Measurements from ENCODE around the gene PLEKHG7. TPM values are rescaled to one million over a fixed set of nuclear protein-coding genes. Genes with fewer than 3 reads are reported as not detected.

Gene PLEKHG7
- total RNA-seq, 1 donor from 2014 or later = not detected

GRCh38 chr12:92719674-92720073, 16.9 kb downstream of the PLEKHG7 start:
- TF ChIP-seq CTCF (IDR thresholded peaks at IDR 0.05) = no peak
- H3K4me3 Mint-ChIP-seq (ENCODE audit: unreplicated experiment) = no peak overlapping the region
- H3K27ac Mint-ChIP-seq (ENCODE audit: unreplicated experiment) = no peak overlapping the region
- peaks cover 2% of the 10 kb centered on the region for H3K36me3 Mint-ChIP-seq (ENCODE audit: low read depth)
- DNase-seq (ENCODE audit: low spot score) = no peak
- H3K9me3 Mint-ChIP-seq (ENCODE audit: low read depth) = peaks cover 7% of the 10 kb centered on the region
- H3K4me1 Mint-ChIP-seq (ENCODE audit: low read depth) = peaks cover 6% of the 10 kb centered on the region
- H3K27me3 Mint-ChIP-seq (ENCODE audit: low read depth) = no peaks in the 10 kb centered on the region

DNA sequence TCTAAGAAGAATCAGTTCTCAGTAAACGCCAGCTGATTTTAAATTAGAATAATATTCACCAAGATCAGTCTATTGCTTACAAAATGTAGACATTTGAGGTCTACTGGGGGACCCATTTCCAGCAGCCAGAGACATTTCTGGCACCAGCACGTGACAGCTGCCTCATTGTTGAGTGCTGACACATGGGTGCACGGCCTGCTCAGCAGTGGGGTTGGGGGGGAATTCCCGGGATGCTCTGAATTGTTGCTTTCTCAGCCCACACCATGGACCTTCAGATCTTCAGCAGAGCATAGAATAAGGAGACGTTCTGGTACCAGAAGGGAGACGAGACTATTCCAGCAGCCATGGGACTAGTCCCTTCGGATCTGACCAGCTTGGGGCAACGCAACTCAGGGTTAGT, 18.3 kb downstream of the PLEKHG7 start:
- no peak for DNase-seq (ENCODE audit: low spot score)
- H3K27ac Mint-ChIP-seq (ENCODE audit: unreplicated experiment) = peak overlapping the region; percentile 25
- peaks cover 6% of the 10 kb centered on the region for H3K4me1 Mint-ChIP-seq (ENCODE audit: low read depth)
- no peak for TF ChIP-seq CTCF (IDR thresholded peaks at IDR 0.05)
- H3K4me3 Mint-ChIP-seq (ENCODE audit: unreplicated experiment) = no peak overlapping the region
- H3K27me3 Mint-ChIP-seq (ENCODE audit: low read depth) = no peaks in the 10 kb centered on the region
- peaks cover 3% of the 10 kb centered on the region for H3K36me3 Mint-ChIP-seq (ENCODE audit: low read depth)
- peaks cover 13% of the 10 kb centered on the region for H3K9me3 Mint-ChIP-seq (ENCODE audit: low read depth)

- H3K27me3 Mint-ChIP-seq (ENCODE audit: low read depth) = no peaks in the 10 kb centered on the region
- H3K4me1 Mint-ChIP-seq (ENCODE audit: low read depth) = peaks cover 6% of the 10 kb centered on the region
- H3K27ac Mint-ChIP-seq (ENCODE audit: unreplicated experiment) = no peak overlapping the region
- peaks cover 13% of the 10 kb centered on the region for H3K9me3 Mint-ChIP-seq (ENCODE audit: low read depth)
- H3K36me3 Mint-ChIP-seq (ENCODE audit: low read depth) = peaks cover 3% of the 10 kb centered on the region
- TF ChIP-seq CTCF (IDR thresholded peaks at IDR 0.05) = no peak
- H3K4me3 Mint-ChIP-seq (ENCODE audit: unreplicated experiment) = no peak overlapping the region
- no peak for DNase-seq (ENCODE audit: low spot score)
These were observed 18.9 kb downstream of the PLEKHG7 start for GRCh38 chr12:92721656-92722055.

DNA sequence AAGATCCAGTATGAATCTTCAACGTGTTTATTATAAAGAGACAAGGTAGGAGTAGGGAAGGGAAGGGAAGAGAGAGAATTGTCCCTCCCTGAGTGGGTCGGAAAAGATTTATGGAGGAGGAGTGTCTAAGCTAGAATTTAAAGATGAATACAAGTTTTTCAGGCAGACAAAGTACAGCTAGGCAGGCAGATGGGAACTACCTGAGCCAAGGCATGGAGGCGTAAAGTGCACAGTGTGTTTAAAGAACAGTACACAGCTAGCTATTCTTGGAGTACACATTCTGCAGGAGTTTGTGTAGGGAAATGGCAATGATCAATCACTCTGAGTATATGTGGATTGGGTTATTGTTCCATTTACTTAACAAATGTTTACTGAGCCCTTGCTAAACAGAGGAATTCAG, 20.1 kb downstream of the PLEKHG7 start:
- Mint-ChIP-seq H3K9me3 (ENCODE audit: low read depth) (peaks cover 13% of the 10 kb centered on the region), H3K4me1 (ENCODE audit: low read depth) (peaks cover 6% of the 10 kb centered on the region), H3K4me3 (ENCODE audit: unreplicated experiment) (no peak overlapping the region), H3K27me3 (ENCODE audit: low read depth) (no peaks in the 10 kb centered on the region), H3K27ac (ENCODE audit: unreplicated experiment) (no peak overlapping the region), H3K36me3 (ENCODE audit: low read depth) (peaks cover 3% of the 10 kb centered on the region)
- DNase-seq (ENCODE audit: low spot score) = no peak
- no peak for TF ChIP-seq CTCF (IDR thresholded peaks at IDR 0.05)

GRCh38 chr12:92726850-92727249, 24.1 kb downstream of the PLEKHG7 start:
- H3K27ac Mint-ChIP-seq (ENCODE audit: unreplicated experiment) = no peak overlapping the region
- DNase-seq (ENCODE audit: low spot score) = no peak
- peaks cover 3% of the 10 kb centered on the region for H3K36me3 Mint-ChIP-seq (ENCODE audit: low read depth)
- no peak for TF ChIP-seq CTCF (IDR thresholded peaks at IDR 0.05)
- H3K4me3 Mint-ChIP-seq (ENCODE audit: unreplicated experiment) = no peak overlapping the region
- H3K9me3 Mint-ChIP-seq (ENCODE audit: low read depth) = peaks cover 13% of the 10 kb centered on the region
- H3K27me3 Mint-ChIP-seq (ENCODE audit: low read depth) = no peaks in the 10 kb centered on the region
- no peaks in the 10 kb centered on the region for H3K4me1 Mint-ChIP-seq (ENCODE audit: low read depth)
